ENCODE results near the gene GRM1. TPM values are rescaled to one million over a fixed set of nuclear protein-coding genes. Genes with fewer than 3 reads are reported as not detected.

Gene GRM1
- total and polyA plus RNA-seq, 2 experiments from 2014 or later, result not detected

GRCh38 chr6:146244630-146245143 lies 215.8 kb downstream of the GRM1 start:
- Histone ChIP-seq H3K27me3 (replicated peaks; ENCODE audit: insufficient read depth) (no peaks in the 10 kb centered on the region), H3K36me3 (ENCODE audit: low read depth) (no peaks in the 10 kb centered on the region), H3K4me1 (ENCODE audit: insufficient read depth) (no peaks in the 10 kb centered on the region), H3K4me2 (ENCODE audit: unreplicated experiment) (no peak overlapping the region), H3K79me2 (ENCODE audit: insufficient read depth) (no peaks in the 10 kb centered on the region), H2AFZ (no peak overlapping the region), H3K27ac (no peak overlapping the region), H3F3A (ENCODE audit: insufficient read depth) (no peaks in the 10 kb centered on the region), H4K20me1 (ENCODE audit: insufficient read depth) (no peaks in the 10 kb centered on the region), H3K9me2 (ENCODE audit: insufficient read depth) (no peaks in the 10 kb centered on the region), H3K9ac (no peak overlapping the region), H3K4me3 (no peak overlapping the region), H3K9me3 (ENCODE audit: low read depth) (peaks cover 6% of the 10 kb centered on the region)
- no peak for DNase-seq
- TF ChIP-seq EZH2phosphoT487 (IDR thresholded peaks at IDR 0.05; ENCODE audit: insufficient read depth, low read depth) (no peak), EZH2 (IDR thresholded peaks at IDR 0.05; ENCODE audit: insufficient read depth, poor library complexity, severe bottlenecking) (no peak)
- 40 to 41% methylated on average over 5 of the region's 5 CpGs for WGBS, 2 experiments (ENCODE audit: low coverage in 1 of 2, low lambda C conversion rate in 2 of 2, missing lambda C conversion rate in 2 of 2)
- in situ Hi-C loops (cut with MboI), result no loop called here

GRCh38 chr6:146246028-146246427 lies 217.2 kb downstream of the GRM1 start:
- Histone ChIP-seq H3K4me1 (ENCODE audit: insufficient read depth) (no peaks in the 10 kb centered on the region), H3K4me3 (no peak overlapping the region), H4K20me1 (ENCODE audit: insufficient read depth) (no peaks in the 10 kb centered on the region), H3K9ac (no peak overlapping the region), H3K79me2 (ENCODE audit: insufficient read depth) (no peaks in the 10 kb centered on the region), H3K36me3 (ENCODE audit: low read depth) (no peaks in the 10 kb centered on the region), H2AFZ (no peak overlapping the region), H3F3A (ENCODE audit: insufficient read depth) (no peaks in the 10 kb centered on the region), H3K9me3 (ENCODE audit: low read depth) (peaks cover 6% of the 10 kb centered on the region), H3K4me2 (ENCODE audit: unreplicated experiment) (no peak overlapping the region), H3K27me3 (replicated peaks; ENCODE audit: insufficient read depth) (no peaks in the 10 kb centered on the region), H3K9me2 (ENCODE audit: insufficient read depth) (no peaks in the 10 kb centered on the region), H3K27ac (no peak overlapping the region)
- no peak for DNase-seq
- in situ Hi-C loops (cut with MboI), result no loop called here
- TF ChIP-seq EZH2phosphoT487 (IDR thresholded peaks at IDR 0.05; ENCODE audit: insufficient read depth, low read depth), result no peak
- 0 to 5% methylated on average over 1 of the region's 1 CpG for WGBS, 2 experiments (ENCODE audit: low coverage in 1 of 2, low lambda C conversion rate in 2 of 2, missing lambda C conversion rate in 2 of 2)

GRCh38 chr6:146253691-146254090 lies 224.8 kb downstream of the GRM1 start:
- TF ChIP-seq EZH2phosphoT487 (IDR thresholded peaks at IDR 0.05; ENCODE audit: insufficient read depth, low read depth), result no peak
- no peak for TF ChIP-seq EZH2 (IDR thresholded peaks at IDR 0.05; ENCODE audit: insufficient read depth, poor library complexity, severe bottlenecking)
- in situ Hi-C loops (cut with MboI), result no loop called here

GRCh38 chr6:146258206-146258605 lies 229.3 kb downstream of the GRM1 start:
- Histone ChIP-seq H3K4me1 (ENCODE audit: insufficient read depth) (no peaks in the 10 kb centered on the region), H3K79me2 (ENCODE audit: insufficient read depth) (no peaks in the 10 kb centered on the region), H3K4me3 (no peak overlapping the region), H3F3A (ENCODE audit: insufficient read depth) (no peaks in the 10 kb centered on the region), H3K9ac (no peak overlapping the region), H3K36me3 (ENCODE audit: low read depth) (no peaks in the 10 kb centered on the region), H3K9me2 (ENCODE audit: insufficient read depth) (no peaks in the 10 kb centered on the region), H4K20me1 (ENCODE audit: insufficient read depth) (no peaks in the 10 kb centered on the region), H3K27ac (no peak overlapping the region), H3K27me3 (replicated peaks; ENCODE audit: insufficient read depth) (no peaks in the 10 kb centered on the region), H3K4me2 (ENCODE audit: unreplicated experiment) (no peak overlapping the region), H2AFZ (no peak overlapping the region), H3K9me3 (ENCODE audit: low read depth) (no peaks in the 10 kb centered on the region)
- WGBS, 2 experiments (ENCODE audit: low coverage in 1 of 2, low lambda C conversion rate in 2 of 2, missing lambda C conversion rate in 2 of 2), result 3 to 10% methylated on average over 1 of the region's 1 CpG
- peak; percentile 8 for DNase-seq
- in situ Hi-C loops (cut with MboI), result no loop called here
- no peak for TF ChIP-seq EZH2 (IDR thresholded peaks at IDR 0.05; ENCODE audit: insufficient read depth, poor library complexity, severe bottlenecking)
- TF ChIP-seq EZH2phosphoT487 (IDR thresholded peaks at IDR 0.05; ENCODE audit: insufficient read depth, low read depth), result no peak

More at GRCh38 chr6:146253691-146254090, 224.8 kb downstream of the GRM1 start:
- H3K4me1 ChIP-seq (ENCODE audit: insufficient read depth), result no peaks in the 10 kb centered on the region
- H3K79me2 ChIP-seq (ENCODE audit: insufficient read depth), result no peaks in the 10 kb centered on the region
- no peak overlapping the region for H3K4me2 ChIP-seq (ENCODE audit: unreplicated experiment)
- H3K27ac ChIP-seq, result no peak overlapping the region
- H3K4me3 ChIP-seq, result no peak overlapping the region
- H3K9me3 ChIP-seq (ENCODE audit: low read depth), result no peaks in the 10 kb centered on the region
- H3K27me3 ChIP-seq (replicated peaks; ENCODE audit: insufficient read depth), result no peaks in the 10 kb centered on the region
- H3K9me2 ChIP-seq (ENCODE audit: insufficient read depth), result no peaks in the 10 kb centered on the region
- no peaks in the 10 kb centered on the region for H4K20me1 ChIP-seq (ENCODE audit: insufficient read depth)
- H3F3A ChIP-seq (ENCODE audit: insufficient read depth), result no peaks in the 10 kb centered on the region
- no peaks in the 10 kb centered on the region for H3K36me3 ChIP-seq (ENCODE audit: low read depth)
- H2AFZ ChIP-seq, result no peak overlapping the region
- no peak overlapping the region for H3K9ac ChIP-seq
- peak; percentile 3 for DNase-seq

GRCh38 chr6:146260886-146261285 lies 232.0 kb downstream of the GRM1 start:
- Histone ChIP-seq H4K20me1 (ENCODE audit: insufficient read depth) (no peaks in the 10 kb centered on the region), H3K4me1 (ENCODE audit: insufficient read depth) (no peaks in the 10 kb centered on the region), H2AFZ (no peak overlapping the region), H3K4me2 (ENCODE audit: unreplicated experiment) (no peak overlapping the region), H3K9me3 (ENCODE audit: low read depth) (no peaks in the 10 kb centered on the region), H3F3A (ENCODE audit: insufficient read depth) (no peaks in the 10 kb centered on the region), H3K9ac (no peak overlapping the region), H3K79me2 (ENCODE audit: insufficient read depth) (no peaks in the 10 kb centered on the region), H3K27me3 (replicated peaks; ENCODE audit: insufficient read depth) (no peaks in the 10 kb centered on the region), H3K4me3 (no peak overlapping the region), H3K36me3 (ENCODE audit: low read depth) (no peaks in the 10 kb centered on the region), H3K9me2 (ENCODE audit: insufficient read depth) (no peaks in the 10 kb centered on the region), H3K27ac (no peak overlapping the region)
- WGBS, 2 experiments (ENCODE audit: low coverage in 1 of 2, low lambda C conversion rate in 2 of 2, missing lambda C conversion rate in 2 of 2), result 43 to 48% methylated on average over 4 of the region's 4 CpGs
- no peak for TF ChIP-seq EZH2phosphoT487 (IDR thresholded peaks at IDR 0.05; ENCODE audit: insufficient read depth, low read depth)
- TF ChIP-seq EZH2 (IDR thresholded peaks at IDR 0.05; ENCODE audit: insufficient read depth, poor library complexity, severe bottlenecking), result no peak
- no peak for DNase-seq
- in situ Hi-C loops (cut with MboI), result no loop called here

All from GM23248 (cell line).